Pulmonary artery endothelial cell (primary cell): Measurements from ENCODE around the gene KCTD19. TPM values are rescaled to one million over a fixed set of nuclear protein-coding genes. Genes with fewer than 3 reads are reported as not detected.
A peak's percentile ranks its signal among the peaks of the same experiment; 100 is the strongest.

Source experiments
- DNase-seq: peaks from one replicate; pipeline ENCODE4 v3.0.0-alpha.2; 2011; ENCODE audit warnings: low read depth, low spot score
- total RNA-seq: library from RNA; depleted of rRNA; stranded (reverse); fragments of >200 nt; gene quantifications from 2 replicates; pipeline ENCODE4 v1.2.3, GENCODE V29; 2014

Gene KCTD19
- total RNA-seq, 1 donor from 2014 or later = 0.33 TPM

GRCh38 chr16:67260426-67261063, 66.0 kb downstream of the KCTD19 start:
- no peak for DNase-seq

- DNase-seq = no peak
These were observed 66.8 kb downstream of the KCTD19 start for GRCh38 chr16:67259705-67260104.

- peak; percentile 84 for DNase-seq
These were observed 68.2 kb downstream of the KCTD19 start for GRCh38 chr16:67258161-67258835.

- DNase-seq = no peak
These were observed 68.9 kb downstream of the KCTD19 start for GRCh38 chr16:67257486-67258160.

- DNase-seq = no peak
These were observed 69.8 kb downstream of the KCTD19 start for GRCh38 chr16:67256701-67257230.

GRCh38 chr16:67255553-67256221, 70.9 kb downstream of the KCTD19 start:
- no peak for DNase-seq

GRCh38 chr16:67254801-67255552, 71.6 kb downstream of the KCTD19 start:
- no peak for DNase-seq

GRCh38 chr16:67252609-67253497, 73.7 kb downstream of the KCTD19 start:
- DNase-seq = no peak

GRCh38 chr16:67250045-67250327, 76.6 kb downstream of the KCTD19 start:
- DNase-seq = no peak

GRCh38 chr16:67249178-67250044, 77.1 kb downstream of the KCTD19 start:
- no peak for DNase-seq

GRCh38 chr16:67248401-67249177, 78.0 kb downstream of the KCTD19 start, which contains the start of gene SLC9A5:
SLC9A5 (plus strand) TSS chr16:67248979; CDS start chr16:67249015, 36 bp downstream.
- no peak for DNase-seq

- DNase-seq = no peak
These were observed 78.5 kb downstream of the KCTD19 start for GRCh38 chr16:67248073-67248400.

- peak; percentile 84 for DNase-seq
These were observed 79.1 kb downstream of the KCTD19 start, which contains the start of gene FHOD1 for GRCh38 chr16:67247192-67248072. FHOD1 (minus strand) TSS chr16:67247481; CDS start chr16:67247410, 71 bp downstream.

GRCh38 chr16:67246756-67247191, 79.8 kb downstream of the KCTD19 start:
- no peak for DNase-seq

- peak; percentile 46 for DNase-seq
These were observed 80.3 kb downstream of the KCTD19 start for GRCh38 chr16:67246081-67246755.

GRCh38 chr16:67245674-67246080, 80.9 kb downstream of the KCTD19 start:
- DNase-seq = no peak

GRCh38 chr16:67245186-67245585, 81.4 kb downstream of the KCTD19 start:
- DNase-seq = no peak
